ENCODE data around the gene SYK. TPM values are rescaled to one million over a fixed set of nuclear protein-coding genes. Genes with fewer than 3 reads are reported as not detected.

The SYK gene
- total RNA-seq, 1 donor from 2014 or later = not detected

DNA sequence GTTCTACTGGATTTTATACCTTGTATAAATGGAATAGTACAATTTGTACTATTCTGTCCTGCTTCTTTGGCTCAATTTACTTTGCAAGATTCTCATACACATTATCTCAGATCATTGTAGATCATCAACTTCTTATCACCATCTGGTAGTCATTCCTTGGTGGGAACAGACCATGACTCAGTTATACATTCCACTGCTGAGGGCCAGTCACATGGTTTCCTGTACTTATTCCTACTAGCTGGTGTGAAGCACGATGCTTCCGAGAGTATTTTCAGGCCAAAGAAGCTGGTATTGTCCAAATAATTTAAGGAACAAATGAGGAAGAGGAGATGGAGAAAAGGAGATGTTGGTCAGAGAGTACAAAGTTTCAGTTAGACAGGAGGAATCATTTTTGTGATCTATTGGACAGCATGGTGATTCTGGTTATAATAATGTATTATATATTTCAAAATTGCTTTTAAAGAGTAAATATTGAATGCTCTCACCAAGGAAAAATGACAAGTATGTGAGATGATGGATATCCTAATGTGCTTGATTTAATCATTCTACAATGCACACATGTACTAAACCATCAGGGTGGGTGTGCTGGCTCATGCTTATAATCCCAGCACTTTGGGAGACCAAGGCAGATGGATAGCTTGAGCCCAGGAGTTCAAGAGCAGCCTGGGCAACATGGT lies 124.1 kb downstream of the SYK start:
- Histone ChIP-seq H3K36me3 (no peaks in the 10 kb centered on the region), H3K4me2 (no peak overlapping the region), H3K79me2 (ENCODE audit: low read depth) (no peaks in the 10 kb centered on the region), H3K4me1 (no peaks in the 10 kb centered on the region), H2AFZ (replicated peaks) (no peak overlapping the region), H3K27ac (no peak overlapping the region), H3K27me3 (no peaks in the 10 kb centered on the region), H3F3A (ENCODE audit: low read depth) (no peaks in the 10 kb centered on the region), H3K9ac (no peak overlapping the region), H3K4me3 (no peak overlapping the region), H3K9me3 (ENCODE audit: low read depth) (no peaks in the 10 kb centered on the region), H4K20me1 (ENCODE audit: low read depth) (no peaks in the 10 kb centered on the region)
- peaks cover 2% of the 10 kb centered on the region for H3K4me1 Mint-ChIP-seq
- no peak for DNase-seq (ENCODE audit: low spot score)
- H3K9me3 Mint-ChIP-seq = no peaks in the 10 kb centered on the region
- TF ChIP-seq CTCF (IDR thresholded peaks at IDR 0.05) = no peak
- TF ChIP-seq EZH2 (IDR thresholded peaks at IDR 0.05) = no peak
- no peak for TF ChIP-seq EZH2phosphoT487 (IDR thresholded peaks at IDR 0.05)
- H3K27me3 Mint-ChIP-seq (ENCODE audit: insufficient read depth, low read depth) = peaks cover 2% of the 10 kb centered on the region
- H3K4me3 Mint-ChIP-seq = no peak overlapping the region
- no peaks in the 10 kb centered on the region for H3K36me3 Mint-ChIP-seq
- no peak overlapping the region for H3K27ac Mint-ChIP-seq

- no peak overlapping the region for H3K4me3 Mint-ChIP-seq
- no peak for DNase-seq (ENCODE audit: low spot score)
- peaks cover 2% of the 10 kb centered on the region for H3K4me1 Mint-ChIP-seq
- Histone ChIP-seq H3K9ac (no peak overlapping the region), H3K4me1 (no peaks in the 10 kb centered on the region), H3K79me2 (ENCODE audit: low read depth) (no peaks in the 10 kb centered on the region), H3K9me3 (ENCODE audit: low read depth) (no peaks in the 10 kb centered on the region), H4K20me1 (ENCODE audit: low read depth) (no peaks in the 10 kb centered on the region), H3K27me3 (no peaks in the 10 kb centered on the region), H2AFZ (replicated peaks) (no peak overlapping the region), H3K36me3 (no peaks in the 10 kb centered on the region), H3K4me3 (no peak overlapping the region), H3K4me2 (no peak overlapping the region), H3F3A (ENCODE audit: low read depth) (no peaks in the 10 kb centered on the region), H3K27ac (no peak overlapping the region)
- peaks cover 2% of the 10 kb centered on the region for H3K27me3 Mint-ChIP-seq (ENCODE audit: insufficient read depth, low read depth)
- TF ChIP-seq EZH2phosphoT487 (IDR thresholded peaks at IDR 0.05) (no peak), EZH2 (IDR thresholded peaks at IDR 0.05) (no peak), CTCF (IDR thresholded peaks at IDR 0.05) (no peak)
- no peak overlapping the region for H3K27ac Mint-ChIP-seq
- H3K9me3 Mint-ChIP-seq = no peaks in the 10 kb centered on the region
- H3K36me3 Mint-ChIP-seq = no peaks in the 10 kb centered on the region
These were observed 125.3 kb downstream of the SYK start for GRCh38 chr9:90926936-90927335.

GRCh38 chr9:90927496-90927895 lies 125.9 kb downstream of the SYK start:
- H3K27me3 Mint-ChIP-seq (ENCODE audit: insufficient read depth, low read depth) = peaks cover 2% of the 10 kb centered on the region
- H3K36me3 Mint-ChIP-seq = no peaks in the 10 kb centered on the region
- H3K4me3 Mint-ChIP-seq = no peak overlapping the region
- H4K20me1 ChIP-seq (ENCODE audit: low read depth) = no peaks in the 10 kb centered on the region
- no peaks in the 10 kb centered on the region for H3F3A ChIP-seq (ENCODE audit: low read depth)
- no peaks in the 10 kb centered on the region for H3K4me1 ChIP-seq
- peaks cover 2% of the 10 kb centered on the region for H3K4me1 Mint-ChIP-seq
- H3K9me3 ChIP-seq (ENCODE audit: low read depth) = no peaks in the 10 kb centered on the region
- no peak overlapping the region for H3K9ac ChIP-seq
- no peak overlapping the region for H3K27ac ChIP-seq
- TF ChIP-seq EZH2phosphoT487 (IDR thresholded peaks at IDR 0.05) (no peak), CTCF (IDR thresholded peaks at IDR 0.05) (no peak), EZH2 (IDR thresholded peaks at IDR 0.05) (no peak)
- H3K4me2 ChIP-seq = no peak overlapping the region
- no peaks in the 10 kb centered on the region for H3K36me3 ChIP-seq
- H3K79me2 ChIP-seq (ENCODE audit: low read depth) = no peaks in the 10 kb centered on the region
- no peak overlapping the region for H3K4me3 ChIP-seq
- H3K27ac Mint-ChIP-seq = no peak overlapping the region
- DNase-seq (ENCODE audit: low spot score) = no peak
- no peak overlapping the region for H2AFZ ChIP-seq (replicated peaks)
- no peaks in the 10 kb centered on the region for H3K27me3 ChIP-seq
- H3K9me3 Mint-ChIP-seq = no peaks in the 10 kb centered on the region
